GOT3 (cell line): ENCODE results near the gene TMEM62.
"Not testable (repeated sequence)": the region's sequence is repeated elsewhere in the genome, so short reads cannot be mapped to it uniquely, and the experiment has no call there.

ENCODE experiments used
- DNase-seq: peaks from one replicate; lab custom pipeline; 2025; ENCODE audit warnings: mixed read lengths; lab: John Stamatoyannopoulos, UW

TMEM62 gene

GRCh38 chr15:43209059-43209824 lies 75.9 kb downstream of the TMEM62 start:
- no peak for DNase-seq

- no peak for DNase-seq
Observed at GRCh38 chr15:43210172-43210745, 76.9 kb downstream of the TMEM62 start.

GRCh38 chr15:43210807-43211206 lies 77.4 kb downstream of the TMEM62 start:
- no peak for DNase-seq

GRCh38 chr15:43211224-43211735 lies 77.9 kb downstream of the TMEM62 start:
- DNase-seq: no peak

GRCh38 chr15:43212299-43212698 lies 78.9 kb downstream of the TMEM62 start:
- DNase-seq: no peak

GRCh38 chr15:43212951-43213350 lies 79.6 kb downstream of the TMEM62 start:
- DNase-seq: no peak

GRCh38 chr15:43213466-43213865 lies 80.1 kb downstream of the TMEM62 start:
- no peak for DNase-seq

- no peak for DNase-seq
Observed at GRCh38 chr15:43214169-43214568, 80.8 kb downstream of the TMEM62 start.

- DNase-seq: no peak
Observed at GRCh38 chr15:43214592-43215295, 81.4 kb downstream of the TMEM62 start.

- no peak for DNase-seq
Observed at GRCh38 chr15:43215961-43216360, 82.6 kb downstream of the TMEM62 start.

- DNase-seq: no peak
Observed at GRCh38 chr15:43218908-43219706, 85.7 kb downstream of the TMEM62 start.

GRCh38 chr15:43219929-43220928 lies 86.8 kb downstream of the TMEM62 start:
- DNase-seq: no peak

GRCh38 chr15:43220991-43221403 lies 87.6 kb downstream of the TMEM62 start, which contains the start of gene EPB42:
Gene EPB42, minus strand, starts transcription at chr15:43221018. Its CDS starts 193 bp downstream, at chr15:43220825.
- no peak for DNase-seq

GRCh38 chr15:43221422-43221821 lies 88.0 kb downstream of the TMEM62 start:
- DNase-seq: no peak

- no peak for DNase-seq
Observed at GRCh38 chr15:43225201-43225949, 92.0 kb downstream of the TMEM62 start.

- DNase-seq: not testable (repeated sequence)
Observed at GRCh38 chr15:43225950-43226255, 92.5 kb downstream of the TMEM62 start.

GRCh38 chr15:43226436-43227305 lies 93.3 kb downstream of the TMEM62 start:
- DNase-seq: no peak

GRCh38 chr15:43229977-43230376 lies 96.6 kb downstream of the TMEM62 start:
- DNase-seq: no peak

GRCh38 chr15:43230640-43231115 lies 97.3 kb downstream of the TMEM62 start:
- no peak for DNase-seq
